A204.1 (cell line): ENCODE results near the gene ANKRD28.
"Not testable (repeated sequence)": the region's sequence is repeated elsewhere in the genome, so short reads cannot be mapped to it uniquely, and the experiment has no call there.

Experiments used
- FAIRE-seq: peaks from 2 replicates; lab custom pipeline; 2012; peaks lifted over from hg19 to GRCh38; lab: Jason Lieb, UNC

ANKRD28 gene

DNA sequence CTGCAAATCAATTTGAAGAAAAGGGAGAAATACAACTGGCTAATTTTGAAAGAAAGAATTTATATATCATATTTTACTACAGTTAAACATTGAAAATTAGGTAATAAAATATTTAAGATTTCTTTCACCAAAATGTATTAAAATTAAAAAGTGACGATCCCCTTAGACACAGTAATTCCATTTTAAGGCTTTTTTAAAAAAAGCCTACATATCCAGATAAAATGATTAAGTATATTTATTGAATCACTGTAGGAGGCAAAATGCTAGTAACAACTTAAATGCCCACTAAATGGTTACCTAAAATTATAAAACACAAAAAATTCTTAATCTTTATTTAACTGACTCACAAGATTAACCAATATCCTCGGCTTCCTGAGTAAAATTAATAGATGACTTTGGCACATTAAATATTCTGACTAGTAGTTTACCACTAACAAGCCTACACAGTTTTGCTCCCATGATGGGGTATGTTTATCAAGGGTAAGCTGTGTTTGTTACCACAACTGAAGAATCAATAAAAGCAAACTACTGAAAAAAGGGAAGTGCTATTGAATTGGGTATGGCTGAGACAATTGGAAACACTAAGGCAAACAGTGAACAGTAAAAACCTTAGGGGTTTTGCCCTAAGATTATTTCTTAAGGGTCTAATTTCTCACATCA is 28.4 kb downstream of the ANKRD28 start:
- peak; percentile 97 for FAIRE-seq

GRCh38 chr3:15768421-15769255 is 29.1 kb downstream of the ANKRD28 start:
- no peak for FAIRE-seq

DNA sequence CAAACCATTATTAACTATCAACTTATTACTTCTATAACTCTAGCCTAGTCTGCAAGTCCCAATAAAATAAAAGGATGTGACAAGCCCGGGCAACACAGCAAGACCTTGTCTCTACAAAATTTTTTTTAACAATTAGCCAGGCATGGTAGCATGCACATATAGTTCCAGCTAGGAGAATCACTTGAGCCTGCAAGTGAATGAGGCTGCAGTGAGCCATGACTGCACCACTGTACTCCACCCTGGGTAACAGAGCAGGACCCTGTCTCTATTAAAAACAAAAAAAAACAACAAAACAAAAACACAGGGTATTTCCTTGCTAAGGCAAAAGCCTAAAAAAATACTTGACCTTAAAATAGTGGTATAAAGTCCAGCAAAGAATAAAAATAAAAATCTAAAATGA is 31.4 kb downstream of the ANKRD28 start:
- no peak for FAIRE-seq

DNA sequence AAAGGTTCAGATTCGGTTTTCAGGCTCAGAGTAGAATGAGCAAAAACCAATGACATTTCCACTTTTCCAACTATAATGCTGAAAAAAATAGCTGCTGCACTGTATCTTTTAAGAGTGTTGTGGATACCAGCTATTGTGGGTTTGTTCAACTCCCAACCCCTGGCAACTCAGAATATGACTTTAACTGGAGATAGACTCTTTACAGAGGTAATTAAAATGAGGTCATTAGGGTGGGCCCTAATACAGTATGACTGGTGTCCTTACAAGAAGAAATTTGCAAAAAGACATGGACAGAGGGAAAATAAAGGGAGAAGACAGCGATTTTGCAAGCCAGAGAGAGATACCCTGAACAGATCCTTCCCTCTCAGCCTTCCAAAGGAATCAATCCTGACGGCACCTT is 39.5 kb downstream of the ANKRD28 start:
- FAIRE-seq, result no peak

DNA sequence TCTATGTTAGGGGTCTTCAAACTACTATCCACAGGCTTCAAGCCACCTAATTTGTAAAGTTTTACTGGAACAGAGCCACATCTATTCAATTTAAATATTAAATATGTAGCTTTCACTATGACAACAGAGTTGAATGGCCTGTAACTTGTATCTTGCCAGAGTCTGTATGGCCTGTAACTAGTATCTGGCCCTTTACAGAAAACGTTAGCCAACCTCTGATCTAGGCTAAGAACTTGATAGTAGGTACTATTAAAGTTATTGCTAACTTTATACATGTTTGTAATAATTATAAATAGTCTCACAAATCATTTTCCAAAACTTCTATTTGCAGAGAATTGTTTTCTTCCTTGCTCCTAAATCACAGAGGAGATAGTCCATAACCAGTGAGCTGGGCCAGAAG is 40.0 kb downstream of the ANKRD28 start:
- no peak for FAIRE-seq

DNA sequence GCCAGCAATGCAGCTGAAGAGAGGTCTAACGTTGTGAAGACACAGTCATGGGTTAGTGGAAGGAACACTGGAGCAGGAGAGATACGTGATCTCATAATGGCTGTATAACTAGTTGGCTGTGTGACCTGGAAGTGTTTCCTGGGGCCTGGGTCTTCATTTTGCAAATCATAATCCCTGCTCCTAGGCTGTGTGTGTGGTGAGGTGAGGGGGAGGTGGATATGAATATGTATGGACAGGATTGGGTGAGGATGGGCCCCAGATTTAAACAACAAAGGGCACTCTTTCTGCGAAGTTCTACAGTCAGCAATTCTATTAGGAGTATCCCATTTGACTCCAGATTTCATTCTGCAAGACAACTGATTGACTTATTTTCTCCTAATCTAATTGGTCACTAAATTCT is 41.3 kb downstream of the ANKRD28 start:
- no peak for FAIRE-seq

GRCh38 chr3:15755780-15756179 is 42.0 kb downstream of the ANKRD28 start:
- FAIRE-seq, result no peak

DNA sequence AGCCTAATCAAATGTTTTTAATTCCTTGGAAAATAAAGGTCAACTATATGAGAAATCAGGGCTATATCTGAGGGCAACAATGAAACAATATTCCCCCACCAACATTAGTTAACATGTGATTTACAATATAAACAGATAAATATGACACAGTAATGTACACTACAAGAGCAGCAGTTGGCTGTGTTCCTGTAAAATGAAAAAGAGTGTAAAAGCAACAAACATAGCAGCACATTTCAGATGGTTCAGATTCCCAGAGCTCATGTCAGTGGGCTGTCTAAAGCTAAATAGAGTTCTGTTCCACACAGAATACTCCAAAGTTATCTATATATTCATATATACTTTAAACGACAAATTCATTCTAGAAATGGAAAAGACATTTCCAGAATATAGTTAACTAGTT is 42.6 kb downstream of the ANKRD28 start:
- FAIRE-seq, result no peak

DNA sequence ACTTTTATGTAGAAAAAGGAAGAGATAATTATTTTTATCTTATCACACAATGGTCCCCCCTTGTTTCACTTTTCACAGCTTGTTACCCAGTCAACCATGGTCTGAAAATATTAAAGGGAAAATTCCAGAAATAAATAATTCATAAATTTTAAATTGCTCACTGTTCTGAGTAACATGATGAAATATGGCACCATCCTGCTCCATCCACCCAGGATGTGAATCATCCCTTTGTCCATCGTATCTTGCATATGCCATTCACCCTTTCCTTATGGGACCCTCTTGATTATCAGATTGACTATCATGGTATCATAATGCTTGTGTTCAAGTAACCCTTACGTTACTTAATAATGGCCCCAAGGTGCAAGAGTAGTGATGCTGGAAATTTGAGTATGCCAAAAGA is 43.7 kb downstream of the ANKRD28 start:
- peak; percentile 41 for FAIRE-seq

GRCh38 chr3:15753056-15753710 is 44.6 kb downstream of the ANKRD28 start:
- FAIRE-seq, result no peak

DNA sequence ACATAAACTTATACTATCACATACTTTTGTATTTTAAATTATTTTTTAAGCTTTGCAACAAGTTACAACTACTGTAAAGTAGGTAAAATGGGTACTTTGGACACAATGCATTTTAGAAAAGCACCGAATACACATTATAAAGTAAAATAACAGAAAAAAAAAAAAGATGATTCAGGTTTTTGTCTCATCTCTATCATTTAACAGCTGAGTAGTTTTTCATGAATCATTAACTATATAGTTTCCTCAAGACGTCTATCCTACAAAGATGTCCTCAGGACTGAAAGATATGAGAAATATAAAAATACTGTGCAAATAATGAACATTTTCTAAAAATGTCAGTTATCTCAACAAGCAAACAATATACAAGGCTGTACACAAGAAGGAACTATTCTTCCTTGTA is 46.9 kb downstream of the ANKRD28 start:
- FAIRE-seq, result no peak

DNA sequence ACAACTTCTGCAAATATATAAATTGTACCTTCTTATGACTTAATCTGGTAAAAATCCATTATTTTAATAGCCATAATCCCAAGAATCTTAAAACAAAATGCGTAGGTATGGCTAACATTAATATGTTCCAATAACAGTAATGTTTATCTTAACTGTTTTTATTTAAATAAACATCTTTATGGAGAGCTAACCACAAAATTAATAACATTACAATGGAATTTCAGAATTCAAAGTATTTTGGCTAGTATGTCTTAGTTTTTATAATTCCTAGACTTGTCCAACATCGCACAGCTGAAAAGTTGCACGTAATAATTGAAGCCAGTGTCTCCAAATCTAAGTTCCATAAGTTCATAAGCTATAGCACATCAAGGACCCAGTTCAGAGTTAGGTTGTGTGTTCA is 47.6 kb downstream of the ANKRD28 start:
- FAIRE-seq, result no peak

DNA sequence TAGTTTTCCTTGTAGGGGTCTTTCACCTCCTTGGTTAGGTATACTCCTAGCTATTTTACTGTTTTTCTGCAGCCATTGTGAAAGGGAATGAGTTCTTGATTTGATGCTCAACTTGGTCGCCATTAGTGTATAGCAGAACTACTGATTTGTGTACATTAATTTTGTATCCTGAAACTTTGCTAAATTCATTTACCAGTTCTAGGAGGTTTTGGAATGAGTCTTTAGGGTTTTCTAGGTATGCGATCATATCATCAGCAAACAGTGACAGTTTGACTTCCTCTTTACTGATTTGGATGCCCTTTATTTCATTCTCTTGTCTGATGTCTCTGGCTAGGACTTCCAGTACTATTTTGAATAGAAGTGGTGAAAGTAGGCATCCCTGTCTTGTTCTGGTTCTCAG is 51.9 kb downstream of the ANKRD28 start:
- FAIRE-seq, result not testable (repeated sequence)

- FAIRE-seq, result no peak
These were observed 53.6 kb downstream of the ANKRD28 start for GRCh38 chr3:15744176-15744575.

DNA sequence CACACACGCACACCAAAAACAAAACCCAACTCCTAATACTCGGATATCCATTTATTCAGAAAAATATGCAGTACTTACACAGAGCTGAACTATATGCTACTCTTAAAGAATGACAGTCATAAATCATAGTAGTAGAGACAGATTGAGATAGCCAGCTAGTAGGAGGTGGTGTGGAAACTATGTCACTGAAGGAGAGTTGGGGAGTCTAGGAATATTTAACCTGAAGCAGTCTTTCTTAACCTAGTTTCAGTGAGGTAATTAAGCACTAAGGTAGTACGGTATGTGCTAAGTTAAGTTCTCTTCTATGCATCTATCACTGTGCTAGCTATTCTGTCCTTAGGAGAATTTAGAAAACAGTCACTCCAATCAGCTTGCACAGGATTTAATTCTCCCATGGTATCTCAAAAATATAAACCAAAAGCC is 54.2 kb downstream of the ANKRD28 start:
- no peak for FAIRE-seq

- not testable (repeated sequence) for FAIRE-seq
These were observed 55.5 kb downstream of the ANKRD28 start for GRCh38 chr3:15742236-15742635.

DNA sequence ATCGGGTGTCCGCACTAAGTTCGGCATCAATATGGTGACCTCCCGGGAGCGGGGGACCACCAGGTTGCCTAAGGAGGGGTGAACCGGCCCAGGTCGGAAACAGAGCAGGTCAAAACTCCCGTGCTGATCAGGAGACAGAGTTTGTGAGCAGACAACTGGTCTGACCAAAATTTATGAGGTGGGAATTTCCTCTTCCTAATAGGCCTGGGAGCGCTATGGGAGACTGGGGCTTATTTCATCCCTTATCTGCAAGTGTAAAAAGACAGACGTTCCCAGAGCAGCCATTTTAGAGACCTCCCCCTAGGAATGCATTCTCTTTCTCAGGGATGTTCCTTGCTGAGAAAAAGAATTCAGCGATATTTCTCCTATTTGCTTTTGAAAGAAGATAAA is 59.2 kb downstream of the ANKRD28 start:
- FAIRE-seq, result not testable (repeated sequence)

DNA sequence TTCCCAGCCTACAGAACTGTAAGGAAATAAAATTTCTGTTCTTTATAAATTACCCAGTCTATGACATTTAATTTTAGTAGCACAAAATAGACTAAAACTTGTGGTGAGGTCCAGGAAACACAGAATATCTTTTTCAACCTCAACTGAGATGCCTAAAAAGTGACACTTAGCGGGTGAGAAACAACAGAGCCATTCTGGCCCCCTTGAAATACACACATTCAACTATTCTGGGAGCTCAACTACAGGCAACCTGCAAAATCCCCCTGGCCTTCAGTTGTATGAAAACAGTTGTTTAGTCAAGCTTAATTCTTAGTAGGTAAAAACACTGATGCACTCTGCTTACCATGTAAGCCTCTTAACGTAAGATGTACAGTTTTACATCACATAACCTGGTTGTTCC is 66.8 kb downstream of the ANKRD28 start:
- no peak for FAIRE-seq

DNA sequence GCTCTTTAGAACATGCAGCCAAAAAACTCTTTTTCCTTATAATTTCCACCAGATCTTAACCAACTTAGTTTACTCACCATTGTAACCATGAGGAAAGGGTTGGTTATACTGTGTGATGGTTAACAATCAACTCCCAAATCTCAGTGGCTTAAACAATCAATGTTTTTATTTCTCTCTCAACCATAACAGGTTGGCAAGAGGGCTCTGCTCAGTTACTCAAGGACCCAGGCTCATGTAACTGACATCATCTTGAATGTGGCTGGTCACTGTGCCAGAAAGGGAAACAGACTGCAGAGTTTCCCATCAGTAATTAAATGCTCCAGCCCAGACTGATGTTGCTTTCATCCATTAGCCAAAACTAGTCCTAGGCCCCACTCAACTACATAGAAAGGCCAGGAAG is 69.0 kb downstream of the ANKRD28 start:
- no peak for FAIRE-seq

- no peak for FAIRE-seq
These were observed 70.9 kb downstream of the ANKRD28 start for GRCh38 chr3:15726881-15727280.

DNA sequence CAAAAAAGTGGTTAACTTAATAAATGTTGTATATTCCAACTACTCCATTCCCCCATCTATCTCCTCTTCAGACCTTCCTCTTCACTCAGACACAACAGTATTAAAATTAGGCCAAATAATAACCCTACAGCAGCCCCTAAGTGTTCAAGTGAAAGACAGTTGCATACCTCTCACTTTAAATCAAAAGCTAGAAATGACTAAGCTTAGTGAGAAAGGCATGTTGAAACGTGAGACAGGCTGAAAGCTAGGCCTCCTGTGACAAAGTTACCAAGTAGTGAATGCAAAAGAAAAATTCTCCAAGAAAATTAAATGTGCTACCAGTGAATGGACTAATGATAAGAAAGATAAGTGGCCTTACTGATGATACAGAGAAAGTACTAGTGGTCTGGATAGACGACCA is 71.7 kb downstream of the ANKRD28 start:
- FAIRE-seq, result no peak

GRCh38 chr3:15724446-15724845 is 73.3 kb downstream of the ANKRD28 start:
- no peak for FAIRE-seq

DNA sequence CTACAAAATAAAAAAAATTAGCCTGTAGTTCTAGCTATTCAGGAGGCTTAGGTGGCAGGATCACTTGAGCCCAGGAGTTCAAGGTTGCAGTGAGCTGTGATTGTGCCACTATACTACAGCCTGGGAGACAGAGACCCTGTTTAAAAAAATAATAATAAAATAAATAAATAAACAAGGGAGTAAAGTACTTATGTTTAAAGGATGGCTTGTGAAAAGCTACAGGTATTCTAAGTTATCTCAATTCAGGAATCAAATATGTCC is 74.2 kb downstream of the ANKRD28 start:
- no peak for FAIRE-seq
